Neural crest cell (in vitro differentiated cells): ENCODE data around the gene DAAM2. TPM values are rescaled to one million over a fixed set of nuclear protein-coding genes. Genes with fewer than 3 reads are reported as not detected.

Experiments used
- DNase-seq: peaks from one replicate; pipeline ENCODE4 v3.0.0; 2021; ENCODE audit warnings: low read depth, mixed read lengths, low spot score
- H3K27ac Mint-ChIP-seq: one replicate; pipeline ENCODE4 v1.8.0; 2021; ENCODE audit warnings: mild to moderate bottlenecking, mixed read lengths; ENCODE audit not compliant: unreplicated experiment
- H3K27me3 Mint-ChIP-seq: 2 replicates; pipeline ENCODE4 v1.8.0; 2021; ENCODE audit warnings: low read depth, mild to moderate bottlenecking, mixed read lengths
- H3K36me3 Mint-ChIP-seq: 2 replicates; pipeline ENCODE4 v1.8.0; 2021; ENCODE audit warnings: low read depth, mild to moderate bottlenecking, mixed read lengths
- H3K4me1 Mint-ChIP-seq: 2 replicates; pipeline ENCODE4 v1.8.0; 2021; ENCODE audit warnings: mixed read lengths
- H3K4me3 Mint-ChIP-seq: one replicate; pipeline ENCODE4 v1.8.0; 2021; ENCODE audit warnings: mild to moderate bottlenecking, mixed read lengths
- H3K9me3 Mint-ChIP-seq: 2 replicates; pipeline ENCODE4 v1.8.0; 2021; ENCODE audit warnings: mixed read lengths
- CTCF ChIP-seq: fragments of 200-600 bp; sonication (generic); conservative IDR thresholded peaks from 2 replicates; pipeline ENCODE4 v1.5.0; 2021; ENCODE audit warnings: antibody characterized with exemption, mild to moderate bottlenecking
- total RNA-seq: library from RNA; stranded (reverse); gene quantifications from 2 replicates; pipeline ENCODE4 v1.2.1, GENCODE V29; 2021

Gene DAAM2
- total RNA-seq, 1 donor from 2014 or later: 17.6 TPM

DNA sequence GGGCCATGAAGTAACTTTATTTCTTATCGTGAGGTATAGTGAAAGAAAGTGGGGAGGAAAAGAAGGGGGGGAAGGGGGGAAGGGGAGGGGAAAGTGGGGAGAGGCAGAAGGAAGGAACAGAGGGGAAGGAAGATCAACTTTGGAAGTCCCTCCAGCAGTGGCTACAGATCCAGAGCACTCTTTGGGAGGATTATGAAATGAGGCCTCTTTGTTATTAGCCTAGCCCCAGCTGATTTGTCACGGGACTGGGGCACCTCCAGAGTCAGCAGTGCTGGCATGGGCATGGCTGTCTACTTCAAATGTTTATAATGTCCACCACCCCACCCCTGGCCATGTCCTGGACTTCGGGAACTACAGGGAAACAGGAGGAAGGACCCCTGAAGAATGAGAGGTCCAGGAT, 134.5 kb downstream of the DAAM2 start:
- peaks cover 33% of the 10 kb centered on the region for H3K36me3 Mint-ChIP-seq
- H3K4me3 Mint-ChIP-seq: no peak overlapping the region
- TF ChIP-seq CTCF: no peak
- H3K9me3 Mint-ChIP-seq: peaks cover 4% of the 10 kb centered on the region
- no peak overlapping the region for H3K27ac Mint-ChIP-seq
- DNase-seq: no peak
- H3K4me1 Mint-ChIP-seq: peaks cover 3% of the 10 kb centered on the region
- H3K27me3 Mint-ChIP-seq: no peaks in the 10 kb centered on the region

- Mint-ChIP-seq H3K27me3 (no peaks in the 10 kb centered on the region), H3K4me3 (no peak overlapping the region), H3K27ac (no peak overlapping the region), H3K4me1 (peaks cover 8% of the 10 kb centered on the region), H3K9me3 (peaks cover 4% of the 10 kb centered on the region), H3K36me3 (peaks cover 30% of the 10 kb centered on the region)
- TF ChIP-seq CTCF: no peak
- no peak for DNase-seq
These were observed 135.0 kb downstream of the DAAM2 start for GRCh38 chr6:39927159-39927558.

DNA sequence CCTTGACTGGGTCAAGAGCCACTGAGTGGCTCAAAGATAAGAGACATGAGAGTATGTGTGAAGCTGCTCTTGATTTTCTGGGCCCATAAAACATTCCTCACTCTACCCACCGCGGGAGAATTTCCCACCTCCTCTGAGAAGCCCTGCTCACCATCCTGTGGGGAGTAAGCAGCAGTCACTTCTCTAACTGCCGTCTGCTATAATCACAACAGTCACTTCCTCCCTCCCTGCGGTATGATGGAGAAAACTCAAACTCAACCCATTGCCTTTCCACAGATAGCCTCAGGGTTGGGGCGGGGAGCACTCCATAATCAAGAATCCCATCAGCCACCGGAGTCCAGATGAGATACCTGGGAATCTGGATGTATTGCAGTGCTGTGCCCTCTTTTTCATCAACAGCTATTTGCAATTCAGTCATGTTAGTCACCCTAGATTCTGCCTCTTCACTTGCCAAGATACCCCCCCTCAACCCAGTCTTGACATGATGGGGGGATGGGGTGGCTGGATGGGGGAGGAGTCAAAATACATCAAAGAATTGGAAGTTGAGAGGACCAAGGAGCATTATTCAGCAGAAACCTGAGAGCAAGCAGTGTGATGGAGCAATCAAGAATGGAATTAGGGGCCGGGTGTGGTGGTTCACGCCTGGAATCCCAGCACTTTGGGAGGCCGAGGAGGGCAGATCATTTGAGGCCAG, 137.0 kb downstream of the DAAM2 start:
- peaks cover 28% of the 10 kb centered on the region for H3K36me3 Mint-ChIP-seq
- peaks cover 25% of the 10 kb centered on the region for H3K4me1 Mint-ChIP-seq
- H3K27ac Mint-ChIP-seq: peak overlapping the region; percentile 70
- TF ChIP-seq CTCF: no peak
- H3K27me3 Mint-ChIP-seq: no peaks in the 10 kb centered on the region
- peaks cover 4% of the 10 kb centered on the region for H3K9me3 Mint-ChIP-seq
- peak overlapping the region; percentile 2 for H3K4me3 Mint-ChIP-seq
- DNase-seq: no peak

DNA sequence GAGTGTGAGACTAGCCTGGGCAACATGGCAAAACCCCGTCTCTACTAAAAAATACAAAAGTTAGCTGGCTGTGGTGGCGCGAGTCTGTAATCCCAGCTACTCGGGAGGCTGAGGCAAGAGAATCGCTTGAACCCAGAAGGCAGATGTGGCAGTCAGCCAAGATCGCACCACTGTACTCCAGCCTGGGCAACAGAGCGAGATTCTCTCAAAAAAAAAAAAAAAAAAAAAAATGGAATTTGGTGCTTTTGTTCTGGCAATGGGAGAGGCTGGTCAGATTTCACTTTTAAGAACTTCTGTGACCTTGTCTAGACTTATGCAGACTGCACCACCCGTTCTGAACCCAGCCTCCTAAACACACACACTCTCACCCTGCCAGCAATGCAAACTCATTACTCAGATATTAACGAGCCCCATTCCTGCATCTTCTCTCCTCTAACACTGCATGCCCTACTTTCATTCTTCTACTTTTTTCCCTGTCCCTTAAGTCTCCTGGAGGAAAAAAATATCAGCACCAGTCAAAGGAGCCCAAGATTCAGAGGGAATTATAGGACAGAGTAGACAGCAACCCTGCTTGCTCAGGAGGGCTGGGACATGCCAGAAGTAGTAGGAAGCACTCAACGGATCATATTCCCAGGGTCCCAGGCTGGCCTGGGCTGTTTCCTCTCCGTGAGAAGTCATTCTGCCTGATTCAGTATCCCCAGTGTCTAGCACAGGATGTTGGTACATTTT, 137.7 kb downstream of the DAAM2 start:
- Mint-ChIP-seq H3K27me3 (no peaks in the 10 kb centered on the region), H3K36me3 (peaks cover 26% of the 10 kb centered on the region), H3K4me1 (peaks cover 29% of the 10 kb centered on the region), H3K4me3 (peak overlapping the region; percentile 16), H3K27ac (no peak overlapping the region), H3K9me3 (peaks cover 4% of the 10 kb centered on the region)
- no peak for DNase-seq
- no peak for TF ChIP-seq CTCF

- Mint-ChIP-seq H3K9me3 (peaks cover 4% of the 10 kb centered on the region), H3K27ac (no peak overlapping the region), H3K4me3 (peak overlapping the region; percentile 16), H3K4me1 (peaks cover 29% of the 10 kb centered on the region), H3K27me3 (no peaks in the 10 kb centered on the region), H3K36me3 (peaks cover 20% of the 10 kb centered on the region)
- no peak for DNase-seq
- no peak for TF ChIP-seq CTCF
These were observed 138.4 kb downstream of the DAAM2 start for GRCh38 chr6:39930540-39930939.
